ENCODE measurements around the gene FREY1.

- TF ChIP-seq CTCF (conservative IDR thresholded peaks at IDR 0.05 in 1 of 2, IDR thresholded peaks at IDR 0.05 in 1 of 2; ENCODE audit: low read depth in 1 of 2, low read length in 2 of 2), result no peak
- no peak for TF ChIP-seq EZH2 (IDR thresholded peaks at IDR 0.05; ENCODE audit: low read length, missing control alignments)
These were observed 22.5 kb upstream of the FREY1 start for GRCh38 chr11:45929486-45930030.
